ENCODE measurements around the gene RHO. TPM values are rescaled to one million over a fixed set of nuclear protein-coding genes. Genes with fewer than 3 reads are reported as not detected.

RHO gene
- total RNA-seq, 4 donors from 2014 or later = not detected

- no peak for DNase-seq
- no peak for ATAC-seq
- intact Hi-C loops (cut with DNase I; ENCODE audit: low total_unique reads) = no loop called here
- H3K36me3 ChIP-seq = no peaks in the 10 kb centered on the region
- H3K9me3 ChIP-seq = no peaks in the 10 kb centered on the region
- H3K4me3 ChIP-seq = no peak overlapping the region
- no peak for TF ChIP-seq CTCF (IDR thresholded peaks at IDR 0.05 in 4 of 5, conservative IDR thresholded peaks at IDR 0.05 in 1 of 5)
- no peak for TF ChIP-seq POLR2A (IDR thresholded peaks at IDR 0.05)
- no peaks in the 10 kb centered on the region for H3K27me3 ChIP-seq
- H3K27ac ChIP-seq = no peak overlapping the region
- in situ Hi-C loops (cut with MboI; ENCODE audit: low sequenced_read_pairs in 4 of 4) = no loop called here
- H3K4me1 ChIP-seq = peaks cover 10 to 13% of the 10 kb centered on the region in 2 donors
Measured at GRCh38 chr3:129518038-129518561, 10.3 kb upstream of the RHO start.

DNA sequence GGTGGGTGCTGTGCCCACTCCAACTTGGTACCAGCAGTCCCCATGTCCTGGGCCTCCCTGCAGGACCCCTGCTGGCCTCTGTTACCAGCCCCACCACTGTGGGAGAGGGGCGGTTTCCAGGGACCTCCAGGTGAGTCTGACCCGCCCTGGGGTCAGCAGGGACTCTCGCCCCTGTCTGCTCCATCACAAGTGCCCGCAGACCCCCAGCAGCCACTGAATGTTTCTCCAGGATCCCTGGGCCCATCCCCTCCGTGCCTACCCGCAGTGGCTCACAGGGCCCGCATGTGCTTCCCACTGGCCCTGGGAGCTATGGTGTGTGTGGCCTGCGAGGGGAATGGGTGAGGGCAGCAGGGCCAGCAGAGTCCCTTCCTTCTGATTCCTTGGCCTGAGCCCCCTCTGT, 9.9 kb upstream of the RHO start:
- peaks cover 7 to 8% of the 10 kb centered on the region in 2 donors for H3K4me1 ChIP-seq
- ATAC-seq (no peak), DNase-seq (no peak)
- H3K27ac ChIP-seq = no peak overlapping the region
- no peaks in the 10 kb centered on the region for H3K27me3 ChIP-seq
- no peak overlapping the region for H3K4me3 ChIP-seq
- H3K36me3 ChIP-seq = no peaks in the 10 kb centered on the region
- intact Hi-C loops (cut with DNase I; ENCODE audit: low total_unique reads) (no loop called here), in situ Hi-C loops (cut with MboI; ENCODE audit: low sequenced_read_pairs in 4 of 4) (no loop called here)
- H3K9me3 ChIP-seq = no peaks in the 10 kb centered on the region
- TF ChIP-seq CTCF (IDR thresholded peaks at IDR 0.05 in 4 of 5, conservative IDR thresholded peaks at IDR 0.05 in 1 of 5) (no peak), POLR2A (IDR thresholded peaks at IDR 0.05) (no peak)

- TF ChIP-seq CTCF (IDR thresholded peaks at IDR 0.05 in 4 of 5, conservative IDR thresholded peaks at IDR 0.05 in 1 of 5) (no peak), POLR2A (IDR thresholded peaks at IDR 0.05) (no peak)
- no peak overlapping the region for H3K27ac ChIP-seq
- intact Hi-C loops (cut with DNase I; ENCODE audit: low total_unique reads) (no loop called here), in situ Hi-C loops (cut with MboI; ENCODE audit: low sequenced_read_pairs in 4 of 4) (no loop called here)
- ATAC-seq (no peak), DNase-seq (no peak)
- no peaks in the 10 kb centered on the region for H3K36me3 ChIP-seq
- H3K9me3 ChIP-seq = no peaks in the 10 kb centered on the region
- no peaks in the 10 kb centered on the region for H3K27me3 ChIP-seq
- no peak overlapping the region for H3K4me3 ChIP-seq
- peaks cover 0 to 1% of the 10 kb centered on the region in 2 donors for H3K4me1 ChIP-seq
Measured at GRCh38 chr3:129519449-129519848, 9.0 kb upstream of the RHO start.

DNA sequence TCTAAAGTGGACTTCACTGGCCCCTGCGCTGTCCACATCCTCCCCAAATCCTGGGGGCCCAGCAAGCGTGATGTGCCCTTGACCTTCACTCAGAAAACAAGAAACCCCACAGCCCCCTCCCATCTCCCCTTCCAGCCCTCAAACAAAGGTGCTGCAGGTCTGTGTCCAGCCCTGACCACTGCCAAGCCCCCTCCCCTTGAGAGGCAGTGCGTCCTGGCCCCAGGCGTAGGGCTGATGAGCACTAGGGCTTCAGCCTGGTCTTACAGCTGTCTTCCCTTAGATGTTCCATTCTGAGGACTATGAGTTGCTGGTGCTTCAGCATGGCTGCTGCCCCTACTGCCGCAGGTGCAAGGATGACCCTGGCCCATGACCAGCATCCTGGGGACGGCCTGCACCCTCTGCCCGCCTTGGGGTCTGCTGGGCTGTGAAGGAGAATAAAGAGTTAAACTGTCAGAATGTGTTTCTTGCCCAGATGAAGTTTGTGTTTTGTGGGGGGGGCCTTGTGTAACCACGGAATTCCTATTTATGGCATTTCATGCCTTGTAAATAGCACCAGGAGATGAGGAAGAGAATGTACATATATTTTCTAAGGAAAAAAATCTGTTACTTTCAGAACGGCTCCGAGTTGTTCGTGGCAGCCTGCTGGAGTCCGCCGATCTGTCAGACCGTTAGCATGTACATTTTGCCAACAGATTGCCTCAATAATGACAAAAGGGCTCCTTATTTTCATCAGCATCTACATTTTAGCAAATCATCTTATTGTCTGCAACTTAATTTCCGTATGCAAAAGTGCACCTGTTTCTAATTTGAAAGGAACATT, 8.3 kb upstream of the RHO start:
- H3K27me3 ChIP-seq = no peaks in the 10 kb centered on the region
- no peak for TF ChIP-seq POLR2A (IDR thresholded peaks at IDR 0.05)
- TF ChIP-seq CTCF (IDR thresholded peaks at IDR 0.05 in 4 of 5, conservative IDR thresholded peaks at IDR 0.05 in 1 of 5) = no peak
- no peaks in the 10 kb centered on the region for H3K9me3 ChIP-seq
- H3K4me1 ChIP-seq = no peaks in the 10 kb centered on the region
- H3K27ac ChIP-seq = no peak overlapping the region
- in situ Hi-C loops (cut with MboI; ENCODE audit: low sequenced_read_pairs in 4 of 4) = no loop called here
- ATAC-seq (no peak), DNase-seq (no peak)
- H3K36me3 ChIP-seq = no peaks in the 10 kb centered on the region
- no peak overlapping the region for H3K4me3 ChIP-seq
- intact Hi-C loops (cut with DNase I; ENCODE audit: low total_unique reads) = no loop called here
